Esophagus squamous epithelium (tissue), 5 donors: ENCODE results near the gene NEK9. TPM values are rescaled to one million over a fixed set of nuclear protein-coding genes. Genes with fewer than 3 reads are reported as not detected.
A peak's percentile ranks its signal among the peaks of the same experiment; 100 is the strongest.

Experiments used
- DNase-seq: peaks from one replicate; lab custom pipeline; 2025; lab: John Stamatoyannopoulos, UW
- H3K27ac ChIP-seq, 4 donors: fragments of 200-600 bp; sonication (generic); one replicate each; pipeline ENCODE4 v1.5.1; 2016 to 2019; ENCODE audit warnings: mild to moderate bottlenecking in 1 of 4
- H3K27me3 ChIP-seq, 4 donors: fragments of 200-600 bp; sonication (generic); 1 replicate in 3 of 4; 2 replicates in 1 of 4; pipeline versions ENCODE4 v1.5.1 to v1.6.0; 2017 to 2021; ENCODE audit warnings: antibody characterized with exemption in 1 of 4
- H3K36me3 ChIP-seq, 3 donors: fragments of 200-600 bp; sonication (generic); one replicate each; pipeline ENCODE4 v1.5.1; 2016 to 2019
- H3K4me1 ChIP-seq, 3 donors: fragments of 200-600 bp; sonication (generic); one replicate each; pipeline ENCODE4 v1.5.1; 2017 to 2019
- H3K4me3 ChIP-seq, 4 donors: fragments of 200-600 bp; sonication (generic); 1 replicate in 3 of 4; 2 replicates in 1 of 4; pipeline ENCODE4 v1.5.1; 2016 to 2019; ENCODE audit warnings: mild to moderate bottlenecking in 2 of 4, moderate library complexity in 1 of 4
- H3K9me3 ChIP-seq, 3 donors: fragments of 200-600 bp; sonication (generic); one replicate each; pipeline ENCODE4 v1.5.1; 2016 to 2019
- POLR2A ChIP-seq, 4 donors: fragments of 450-650 bp; IDR thresholded peaks; one replicate each; pipeline ENCODE4 v1.6.1; 2017; ENCODE audit warnings: antibody characterized with exemption in 4 of 4, mild to moderate bottlenecking in 4 of 4, moderate library complexity in 3 of 4
- WGBS, 2 donors: methylation state at CpG; one replicate each; pipeline ENCODE4 v1.1.5; 2018; 5-methylcytosine and 5-hydroxymethylcytosine counted together
- intact Hi-C: fragments of 100-400 bp; cut with DNase I; formaldehyde crosslinking; loops from one replicate; pipeline ENCODE4 v1.15.0; 2022
- total RNA-seq, 4 donors: library from RNA; depleted of rRNA; stranded (reverse); fragments of >200 nt; gene quantifications; one replicate each; pipeline ENCODE4 v1.1.0, GENCODE V29; 2016
- TF ChIP-seq, protein P1 (sequence below), 6 experiments: fragments of 450-650 bp in 4 of 6; fragments of 200-600 bp in 2 of 6; sonication (generic) in 2 of 6; IDR thresholded peaks; one replicate each; pipeline ENCODE4 v1.5.1; 2016 to 2019; ENCODE audit warnings: antibody characterized with exemption in 6 of 6, mild to moderate bottlenecking in 4 of 6, moderate library complexity in 4 of 6
- donor health status: DM: yes; HTN: yes; CAD: no.

Gene NEK9
- total RNA-seq, 4 donors from 2014 or later, result 16.6 to 37.2 (median 17.8) TPM

DNA sequence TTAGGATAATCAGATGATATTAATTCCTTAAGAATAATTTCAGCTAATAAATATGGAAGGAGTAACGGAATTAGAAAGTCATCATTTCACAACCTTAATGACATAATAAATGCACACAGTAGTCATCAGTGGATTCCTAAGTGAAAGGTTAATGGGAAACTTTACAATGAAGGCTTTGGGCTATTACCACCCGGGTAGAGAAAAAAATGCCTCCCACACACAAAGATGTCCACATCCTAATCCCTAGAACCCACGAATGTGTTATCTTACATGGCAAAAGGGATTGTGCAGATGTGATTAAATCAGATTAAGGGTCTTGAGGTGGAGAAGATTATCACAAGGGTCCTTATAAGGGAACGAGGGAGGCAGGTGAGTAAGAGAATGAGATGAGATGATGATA lies 43.9 kb upstream of the NEK9 start:
- WGBS, 2 donors, result 53 to 58% methylated on average over 4 of the region's 4 CpGs

DNA sequence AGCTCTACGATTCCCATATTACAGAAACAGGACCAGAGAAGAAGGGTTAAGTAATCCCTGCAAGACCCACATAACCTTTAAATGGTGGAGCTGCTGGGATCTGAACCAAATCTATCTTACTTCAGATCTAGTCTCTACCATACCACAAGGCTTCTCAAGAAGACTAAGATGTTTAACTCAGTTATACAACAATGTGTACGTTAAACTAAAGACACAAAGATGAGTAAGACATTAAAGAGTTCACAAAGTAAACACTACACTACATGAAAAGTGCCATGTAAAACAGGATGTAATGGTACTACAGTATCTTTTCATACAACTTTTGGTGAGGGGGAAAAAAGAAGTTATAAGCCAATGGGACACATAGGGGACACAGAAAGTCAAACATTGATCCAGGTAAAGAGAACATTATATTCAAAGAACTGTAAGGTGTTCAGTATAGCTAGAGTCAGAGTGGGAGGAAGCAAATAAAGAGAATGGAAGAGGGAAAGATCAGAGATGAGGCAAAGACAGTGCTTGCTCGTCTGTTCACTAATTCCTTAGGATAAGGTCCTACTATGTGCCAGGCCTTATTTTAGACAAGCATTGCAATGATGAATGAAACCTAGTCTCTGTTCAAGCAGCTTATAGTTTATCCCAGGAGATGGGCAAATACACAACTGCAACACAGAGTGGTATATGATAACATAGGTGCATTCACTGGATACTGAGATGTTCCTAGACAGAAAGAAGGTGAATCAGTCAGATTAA lies 41.9 kb upstream of the NEK9 start:
- H3K36me3 ChIP-seq, result no peaks in the 10 kb centered on the region
- no peak overlapping the region for H3K4me3 ChIP-seq
- WGBS, 2 donors, result 59 to 76% methylated on average over 3 of the region's 3 CpGs
- H3K4me1 ChIP-seq, result peaks cover 10 to 73% (median 12%) of the 10 kb centered on the region in 3 donors
- no peak for TF ChIP-seq POLR2A (IDR thresholded peaks at IDR 0.05)
- TF ChIP-seq, protein P1, sequence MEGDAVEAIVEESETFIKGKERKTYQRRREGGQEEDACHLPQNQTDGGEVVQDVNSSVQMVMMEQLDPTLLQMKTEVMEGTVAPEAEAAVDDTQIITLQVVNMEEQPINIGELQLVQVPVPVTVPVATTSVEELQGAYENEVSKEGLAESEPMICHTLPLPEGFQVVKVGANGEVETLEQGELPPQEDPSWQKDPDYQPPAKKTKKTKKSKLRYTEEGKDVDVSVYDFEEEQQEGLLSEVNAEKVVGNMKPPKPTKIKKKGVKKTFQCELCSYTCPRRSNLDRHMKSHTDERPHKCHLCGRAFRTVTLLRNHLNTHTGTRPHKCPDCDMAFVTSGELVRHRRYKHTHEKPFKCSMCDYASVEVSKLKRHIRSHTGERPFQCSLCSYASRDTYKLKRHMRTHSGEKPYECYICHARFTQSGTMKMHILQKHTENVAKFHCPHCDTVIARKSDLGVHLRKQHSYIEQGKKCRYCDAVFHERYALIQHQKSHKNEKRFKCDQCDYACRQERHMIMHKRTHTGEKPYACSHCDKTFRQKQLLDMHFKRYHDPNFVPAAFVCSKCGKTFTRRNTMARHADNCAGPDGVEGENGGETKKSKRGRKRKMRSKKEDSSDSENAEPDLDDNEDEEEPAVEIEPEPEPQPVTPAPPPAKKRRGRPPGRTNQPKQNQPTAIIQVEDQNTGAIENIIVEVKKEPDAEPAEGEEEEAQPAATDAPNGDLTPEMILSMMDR (IDR thresholded peaks at IDR 0.05), result no peak
- no peaks in the 10 kb centered on the region for H3K27me3 ChIP-seq
- no peak overlapping the region for H3K27ac ChIP-seq
- H3K9me3 ChIP-seq, result no peaks in the 10 kb centered on the region
- intact Hi-C loops, result no loop called here
- DNase-seq, result no peak

More for the DNA sequence above, 43.9 kb upstream of the NEK9 start:
- peaks cover 10 to 80% (median 25%) of the 10 kb centered on the region in 3 donors for H3K4me1 ChIP-seq
- no peaks in the 10 kb centered on the region for H3K36me3 ChIP-seq
- TF ChIP-seq, protein P1 (IDR thresholded peaks at IDR 0.05), result no peak
- TF ChIP-seq POLR2A (IDR thresholded peaks at IDR 0.05), result no peak
- H3K9me3 ChIP-seq, result no peaks in the 10 kb centered on the region
- intact Hi-C loops, result no loop called here
- H3K4me3 ChIP-seq, result no peak overlapping the region
- no peak overlapping the region for H3K27ac ChIP-seq
- no peak for DNase-seq
- H3K27me3 ChIP-seq, result no peaks in the 10 kb centered on the region

DNA sequence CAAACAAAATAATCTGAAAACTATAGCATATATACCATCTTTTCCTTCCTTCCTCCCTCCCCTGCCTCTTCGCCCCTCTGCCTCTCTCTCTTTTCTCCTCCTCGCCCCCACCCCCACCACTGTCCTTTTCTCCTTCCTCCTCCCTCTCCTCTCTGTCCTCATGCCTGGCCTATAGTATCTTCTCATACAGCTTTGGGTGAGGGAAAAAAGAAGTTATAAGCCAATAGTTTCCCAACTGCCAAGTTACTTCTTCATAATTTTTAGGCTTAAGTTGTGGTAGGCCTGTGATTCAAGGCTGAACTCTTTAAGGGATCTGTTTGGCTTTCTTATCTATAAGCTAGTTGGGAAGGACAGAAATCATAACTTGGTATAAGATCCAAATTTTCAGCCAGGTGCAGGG lies 40.5 kb upstream of the NEK9 start:
- intact Hi-C loops, result no loop called here
- Histone ChIP-seq H3K9me3 (no peaks in the 10 kb centered on the region), H3K27me3 (no peaks in the 10 kb centered on the region), H3K36me3 (no peaks in the 10 kb centered on the region), H3K4me3 (no peak overlapping the region), H3K27ac (peak overlapping the region in 1 of 4 donors; percentile 6), H3K4me1 (peaks cover 0 to 59% (median 5%) of the 10 kb centered on the region in 3 donors)
- WGBS, 2 donors, result 73 to 95% methylated on average over 2 of the region's 2 CpGs
- DNase-seq, result no peak
- no peak for TF ChIP-seq POLR2A (IDR thresholded peaks at IDR 0.05)
- TF ChIP-seq, protein P1 (IDR thresholded peaks at IDR 0.05), result no peak

DNA sequence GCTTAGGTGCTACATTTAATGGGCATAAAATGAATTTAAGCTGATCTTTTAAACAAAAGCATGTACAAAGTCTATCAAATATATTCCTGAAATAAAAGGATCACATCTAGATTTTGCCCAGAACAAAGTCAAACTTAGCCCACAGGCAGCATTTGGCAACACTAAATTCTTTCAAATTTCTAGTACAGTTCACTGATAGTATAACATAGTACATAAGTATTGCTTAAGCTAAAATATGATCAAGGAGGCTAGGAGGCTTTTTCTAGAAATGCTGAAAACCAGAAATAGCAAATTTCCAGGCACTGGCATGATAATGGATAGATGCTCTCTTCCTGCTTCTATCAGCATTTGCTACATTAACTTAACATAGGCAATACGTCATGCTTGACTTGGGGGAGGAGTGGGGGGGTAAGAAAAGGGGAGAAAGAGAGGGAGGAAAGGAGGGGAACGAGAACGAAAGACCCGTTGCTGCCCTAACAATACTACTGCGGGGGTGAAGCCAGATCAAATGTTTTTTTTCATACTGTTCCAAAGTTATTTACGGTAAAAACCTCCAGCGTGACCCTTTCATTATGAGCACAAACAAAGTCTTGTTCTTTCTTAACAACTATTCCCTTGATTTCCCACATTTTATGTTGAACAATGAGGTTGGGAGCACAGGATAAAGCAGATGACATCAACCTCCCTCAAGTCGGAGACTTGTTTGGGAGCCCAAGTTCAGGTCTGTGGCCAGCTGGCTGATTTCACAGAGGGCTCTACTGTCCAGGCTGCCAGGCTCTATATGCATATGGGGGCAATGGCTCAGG lies 38.9 kb upstream of the NEK9 start:
- Histone ChIP-seq H3K27me3 (no peaks in the 10 kb centered on the region), H3K9me3 (no peaks in the 10 kb centered on the region), H3K4me3 (no peak overlapping the region), H3K27ac (peak overlapping the region in 1 of 4 donors; percentile 42), H3K4me1 (peaks cover 0 to 48% (median 5%) of the 10 kb centered on the region in 3 donors), H3K36me3 (peaks cover 0 to 8% (median 0%) of the 10 kb centered on the region in 3 donors)
- DNase-seq, result no peak
- intact Hi-C loops, result no loop called here
- TF ChIP-seq POLR2A (IDR thresholded peaks at IDR 0.05), result no peak
- TF ChIP-seq, protein P1 (IDR thresholded peaks at IDR 0.05), result no peak
- WGBS, 2 donors, result 64 to 65% methylated on average over 8 of the region's 8 CpGs

DNA sequence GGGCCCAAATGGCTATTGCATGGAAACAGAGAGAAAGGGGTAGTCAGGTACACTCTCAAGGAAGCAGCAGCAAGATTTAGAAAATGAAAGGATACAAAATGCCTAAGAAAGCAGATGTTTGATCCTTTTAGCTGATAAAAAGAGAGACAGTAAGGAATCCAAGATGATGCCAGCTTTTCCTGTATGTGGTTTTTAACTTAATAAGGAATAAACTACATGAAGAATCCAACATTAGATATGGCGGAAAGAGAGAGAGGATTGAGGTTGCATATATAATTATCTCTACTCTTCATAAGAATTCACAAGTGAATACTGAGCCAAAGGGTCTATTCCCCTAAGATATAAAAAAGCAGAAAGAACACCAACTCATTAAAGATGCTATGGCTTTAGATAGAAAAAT lies 38.0 kb upstream of the NEK9 start:
- intact Hi-C loops, result no loop called here
- TF ChIP-seq, protein P1 (IDR thresholded peaks at IDR 0.05), result no peak
- TF ChIP-seq POLR2A (IDR thresholded peaks at IDR 0.05), result no peak
- Histone ChIP-seq H3K27ac (no peak overlapping the region), H3K36me3 (peaks cover 0 to 11% (median 0%) of the 10 kb centered on the region in 3 donors), H3K4me1 (peaks cover 0 to 47% (median 8%) of the 10 kb centered on the region in 3 donors), H3K4me3 (no peak overlapping the region), H3K27me3 (no peaks in the 10 kb centered on the region), H3K9me3 (no peaks in the 10 kb centered on the region)
- DNase-seq, result no peak
- 97 to 100% methylated on average over 1 of the region's 1 CpG for WGBS, 2 donors
